ENCODE data around the gene AGTR1. TPM values are rescaled to one million over a fixed set of nuclear protein-coding genes. Genes with fewer than 3 reads are reported as not detected.

The AGTR1 gene
- total RNA-seq, 2 experiments from 2014 or later, result not detected

DNA sequence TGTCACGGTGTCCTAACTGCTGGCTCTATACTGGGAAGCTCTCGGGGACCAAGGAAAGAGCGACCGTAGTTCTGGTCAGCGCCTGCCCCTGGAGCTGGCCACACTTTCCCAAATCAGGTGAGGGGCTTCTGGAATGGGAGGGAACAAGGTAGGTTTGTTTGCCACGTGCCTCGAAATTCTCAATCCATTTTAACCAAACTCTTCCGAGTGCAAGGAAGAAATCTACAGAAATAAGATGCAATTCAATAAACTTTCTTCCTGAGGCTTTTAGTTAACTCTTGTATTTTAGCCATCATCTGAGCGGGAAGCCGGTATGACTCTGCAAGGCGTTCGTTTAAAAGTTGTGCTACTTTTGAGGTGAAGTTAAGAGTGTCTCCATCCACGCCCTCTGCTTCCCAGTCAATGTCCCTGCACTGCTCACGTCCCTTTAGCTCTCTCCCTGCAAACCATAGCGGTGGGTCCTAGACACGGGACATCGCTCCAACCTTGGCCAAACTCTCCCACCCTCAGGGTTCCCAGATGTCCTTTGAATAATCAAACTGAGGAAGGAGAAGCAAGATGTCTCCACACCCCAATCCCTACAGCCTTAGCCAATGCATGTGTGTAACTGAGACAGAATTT is 597 bp downstream of the AGTR1 start:
- no peak overlapping the region for H3K4me3 Mint-ChIP-seq
- no peaks in the 10 kb centered on the region for H3K36me3 Mint-ChIP-seq (ENCODE audit: low read depth)
- H3K4me1 Mint-ChIP-seq (ENCODE audit: low read depth), result no peaks in the 10 kb centered on the region
- ATAC-seq (no peak), DNase-seq (no peak)
- intact Hi-C loops (cut with micrococcal nuclease), result no loop called here
- no peaks in the 10 kb centered on the region for H3K9me3 Mint-ChIP-seq
- TF ChIP-seq CTCF (IDR thresholded peaks at IDR 0.05), result no peak
- ChIA-PET CTCF (no interaction called here), POLR2A (no interaction called here)
- H3K27ac Mint-ChIP-seq, result no peak overlapping the region
- peaks cover 20% of the 10 kb centered on the region for H3K27me3 Mint-ChIP-seq

DNA sequence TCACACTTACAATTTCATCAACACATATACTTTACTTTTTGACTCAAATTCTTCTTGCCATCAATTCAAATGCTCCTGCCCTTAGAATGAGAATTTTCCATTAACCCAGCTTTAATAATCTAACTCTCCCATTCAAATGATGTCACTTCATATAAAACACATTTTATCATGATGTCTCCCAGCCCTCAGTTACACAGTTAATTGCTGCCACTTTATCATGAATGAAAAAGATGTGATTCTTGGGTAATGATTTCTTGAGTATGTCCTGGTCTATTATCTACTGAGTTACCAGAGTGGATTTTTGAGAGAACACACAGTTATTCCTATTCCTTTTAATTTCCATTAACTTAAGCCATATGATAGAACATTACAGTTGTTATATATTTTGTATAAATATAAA is 7.6 kb downstream of the AGTR1 start:
- ChIA-PET CTCF (no interaction called here), POLR2A (no interaction called here)
- intact Hi-C loops (cut with micrococcal nuclease), result no loop called here
- Mint-ChIP-seq H3K27ac (no peak overlapping the region), H3K27me3 (no peaks in the 10 kb centered on the region), H3K9me3 (no peaks in the 10 kb centered on the region), H3K4me3 (no peak overlapping the region), H3K4me1 (ENCODE audit: low read depth) (no peaks in the 10 kb centered on the region), H3K36me3 (ENCODE audit: low read depth) (no peaks in the 10 kb centered on the region)
- ATAC-seq, result no peak
- TF ChIP-seq CTCF (IDR thresholded peaks at IDR 0.05), result no peak
- DNase-seq, result no peak

GRCh38 chr3:148707601-148708380 is 10.1 kb downstream of the AGTR1 start:
- Mint-ChIP-seq H3K9me3 (no peaks in the 10 kb centered on the region), H3K27me3 (no peaks in the 10 kb centered on the region), H3K27ac (no peak overlapping the region), H3K4me1 (ENCODE audit: low read depth) (no peaks in the 10 kb centered on the region), H3K36me3 (ENCODE audit: low read depth) (no peaks in the 10 kb centered on the region), H3K4me3 (no peak overlapping the region)
- TF ChIP-seq CTCF (IDR thresholded peaks at IDR 0.05), result no peak
- intact Hi-C loops (cut with micrococcal nuclease), result no loop called here
- ATAC-seq (no peak), DNase-seq (no peak)
- ChIA-PET POLR2A (no interaction called here), CTCF (no interaction called here)

- H3K36me3 Mint-ChIP-seq (ENCODE audit: low read depth), result no peaks in the 10 kb centered on the region
- POLR2A ChIA-PET, result no interaction called here
- intact Hi-C loops (cut with micrococcal nuclease), result no loop called here
- no peak for ATAC-seq
- no peak for TF ChIP-seq CTCF (IDR thresholded peaks at IDR 0.05)
- no peaks in the 10 kb centered on the region for H3K27me3 Mint-ChIP-seq
- H3K4me3 Mint-ChIP-seq, result no peak overlapping the region
- H3K9me3 Mint-ChIP-seq, result no peaks in the 10 kb centered on the region
- no peak overlapping the region for H3K27ac Mint-ChIP-seq
- H3K4me1 Mint-ChIP-seq (ENCODE audit: low read depth), result no peaks in the 10 kb centered on the region
- CTCF ChIA-PET, result no interaction called here
- no peak for DNase-seq
These were observed 10.7 kb downstream of the AGTR1 start for GRCh38 chr3:148708409-148708808.

DNA sequence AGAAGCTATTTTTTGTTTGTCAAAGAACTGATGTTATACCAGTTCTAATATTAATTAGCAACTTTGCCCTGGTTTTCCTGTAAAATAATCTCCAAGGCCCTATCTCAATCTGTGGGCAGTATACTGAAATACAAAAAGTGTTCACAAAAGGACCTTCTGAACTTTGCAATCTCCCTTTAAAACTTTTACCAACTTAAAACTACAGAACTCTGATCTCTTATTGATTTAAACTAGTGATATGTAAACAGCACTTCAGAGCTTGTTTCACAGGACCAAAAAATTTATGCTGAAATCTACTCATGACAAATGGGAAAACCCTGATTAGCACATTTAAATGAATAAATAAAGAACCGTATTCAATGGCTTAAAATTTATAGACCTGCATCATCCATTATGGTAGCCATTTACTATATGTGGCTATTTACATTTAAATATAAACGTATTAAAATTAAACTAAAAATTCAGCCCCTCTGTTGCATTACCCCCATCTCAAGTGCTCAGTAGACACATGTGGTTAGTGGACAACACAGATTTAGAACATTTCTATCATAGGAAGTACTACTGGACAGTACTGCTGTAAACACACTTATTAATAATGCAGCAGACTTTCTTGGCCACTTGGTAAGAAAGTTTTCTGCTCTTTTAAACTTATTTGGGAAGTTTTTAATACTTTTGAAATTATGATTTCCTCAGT is 12.0 kb downstream of the AGTR1 start:
- ATAC-seq (no peak), DNase-seq (no peak)
- Mint-ChIP-seq H3K4me3 (no peak overlapping the region), H3K9me3 (no peaks in the 10 kb centered on the region), H3K27ac (no peak overlapping the region), H3K4me1 (ENCODE audit: low read depth) (no peaks in the 10 kb centered on the region), H3K27me3 (no peaks in the 10 kb centered on the region), H3K36me3 (ENCODE audit: low read depth) (no peaks in the 10 kb centered on the region)
- intact Hi-C loops (cut with micrococcal nuclease), result no loop called here
- ChIA-PET POLR2A (no interaction called here), CTCF (no interaction called here)
- TF ChIP-seq CTCF (IDR thresholded peaks at IDR 0.05), result no peak
